Ovary (tissue), 9 donors: Measurements from ENCODE around the gene MVB12A. TPM values are rescaled to one million over a fixed set of nuclear protein-coding genes. Genes with fewer than 3 reads are reported as not detected.

Experiments used
- DNase-seq, 5 donors: peaks; one replicate each; pipeline ENCODE4 v3.0.0-alpha.2; 2019 to 2020
- H3K27ac ChIP-seq, 2 donors: fragments of 200-600 bp; one replicate each; pipeline versions ENCODE4 v1.5.1 to v1.8.0; 2019 to 2022
- H3K27me3 ChIP-seq: fragments of 200-600 bp; one replicate; pipeline ENCODE4 v1.8.0; 2022
- H3K36me3 ChIP-seq: fragments of 200-600 bp; sonication (generic); one replicate; pipeline ENCODE4 v1.5.1; 2019
- H3K4me1 ChIP-seq: one replicate; pipeline ENCODE4 v1.8.1; 2013; ENCODE audit warnings: mild to moderate bottlenecking, moderate library complexity; ENCODE audit not compliant: insufficient read depth
- H3K4me3 ChIP-seq: fragments of 200-600 bp; sonication (generic); one replicate; pipeline ENCODE4 v1.5.1; 2017
- H3K9me3 ChIP-seq, 2 donors: fragments of 200-600 bp in 1 of 2; sonication (generic) in 1 of 2; one replicate each; pipeline versions ENCODE4 v1.5.1 to v1.8.1; 2013 to 2019; ENCODE audit warnings: mild to moderate bottlenecking in 1 of 2, moderate library complexity in 1 of 2
- EP300 ChIP-seq: sonication (generic); formaldehyde crosslinking; IDR thresholded peaks from one replicate; pipeline ENCODE4 v1.6.1; 2017; ENCODE audit warnings: antibody characterized with exemption
- POLR2A ChIP-seq: fragments of 450-650 bp; IDR thresholded peaks from one replicate; pipeline ENCODE4 v1.6.1; 2017; ENCODE audit warnings: antibody characterized with exemption, mild to moderate bottlenecking, moderate library complexity
- WGBS, 3 donors: extraction: QIAGEN DNeasy Blood & Tissue Kit in 1 of 3; methylation state at CpG; one replicate each; pipeline versions ENCODE4 v1.1.5 to v1.1.7; 2013 to 2017; 5-methylcytosine and 5-hydroxymethylcytosine counted together
- intact Hi-C, 4 donors: fragments of 100-400 bp; cut with DNase I; formaldehyde crosslinking; loops; one replicate each; pipeline versions ENCODE4 v1.11.0 to v1.15.1; 2022 to 2023
- polyA plus RNA-seq, 2 donors: library from polyadenylated mRNA; stranded (reverse); fragments of 200-250 nt in 1 of 2; fragments of 350-450 nt in 1 of 2; fragmentation: Illumina TruSeq in 1 of 2; extraction: RNeasy Lipid Tissue Mini Kit (QIAGEN cat#74804) in 1 of 2; gene quantifications; one replicate each; pipeline ENCODE4 v1.2.3, GENCODE V29; 2013 to 2014
- total RNA-seq, 7 donors: library from RNA; depleted of rRNA in 2 of 7; stranded (reverse); fragments of >200 nt in 2 of 7; fragmentation: NEBNext Ultra II Directional in 3 of 7; extraction: Animal tissue kit (Norgen Biotek cat#: 25700) in 3 of 7; gene quantifications; one replicate each; pipeline versions ENCODE4 v1.1.0 to v1.2.4, GENCODE V29; 2016 to 2023
- TF ChIP-seq, protein P1 (sequence below), 3 donors: fragments of 450-650 bp in 2 of 3; fragments of 200-600 bp in 1 of 3; IDR thresholded peaks; one replicate each; pipeline versions ENCODE4 v1.5.1 to v1.8.0; 2016 to 2022; ENCODE audit warnings: antibody characterized with exemption in 3 of 3, mild to moderate bottlenecking in 1 of 3
- donor health status: DM: no; HTN: no; CAD: no; lungs with moderate emphysema.
- donor health status: DM: no; HTN: no; CAD: no.
- donor health status: Bipolar disorder and iron deficiency.
- donor health status: DM: yes; HTN: yes; CAD: no.
- donor health status: DM: no; HTN: no; CAD: no.
- donor health status: DM: yes; HTN: yes; CAD: no.

Gene MVB12A
- total and polyA plus RNA-seq, 9 donors = 7.6 to 90.4 (median 77.8) TPM

DNA sequence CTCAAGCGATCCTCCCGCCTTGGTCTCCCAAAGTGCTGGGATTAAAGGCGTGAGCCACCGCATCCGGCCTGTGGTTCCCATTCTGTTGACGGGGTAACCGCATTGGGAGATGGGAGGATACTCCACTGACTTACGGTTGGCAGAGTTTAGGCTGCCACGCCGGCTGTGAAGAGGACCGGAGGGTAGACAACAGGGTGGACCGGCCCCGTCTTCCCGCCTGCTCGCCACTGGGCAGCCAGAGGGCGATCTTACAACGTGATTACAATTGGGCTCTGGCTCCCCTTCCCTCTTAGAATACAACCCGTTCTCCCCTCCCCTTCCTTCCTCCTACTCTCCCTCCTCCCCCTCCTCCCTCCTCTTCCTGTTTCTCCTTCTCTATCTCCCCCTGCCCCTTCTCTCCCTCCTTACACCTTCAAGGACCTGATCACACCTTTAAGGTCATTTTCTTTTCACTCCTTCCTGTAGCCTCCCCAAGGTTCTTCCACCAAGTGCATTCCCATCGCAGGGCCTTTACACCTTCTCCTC, 24.9 kb upstream of the MVB12A start:
- TF ChIP-seq, protein P1, sequence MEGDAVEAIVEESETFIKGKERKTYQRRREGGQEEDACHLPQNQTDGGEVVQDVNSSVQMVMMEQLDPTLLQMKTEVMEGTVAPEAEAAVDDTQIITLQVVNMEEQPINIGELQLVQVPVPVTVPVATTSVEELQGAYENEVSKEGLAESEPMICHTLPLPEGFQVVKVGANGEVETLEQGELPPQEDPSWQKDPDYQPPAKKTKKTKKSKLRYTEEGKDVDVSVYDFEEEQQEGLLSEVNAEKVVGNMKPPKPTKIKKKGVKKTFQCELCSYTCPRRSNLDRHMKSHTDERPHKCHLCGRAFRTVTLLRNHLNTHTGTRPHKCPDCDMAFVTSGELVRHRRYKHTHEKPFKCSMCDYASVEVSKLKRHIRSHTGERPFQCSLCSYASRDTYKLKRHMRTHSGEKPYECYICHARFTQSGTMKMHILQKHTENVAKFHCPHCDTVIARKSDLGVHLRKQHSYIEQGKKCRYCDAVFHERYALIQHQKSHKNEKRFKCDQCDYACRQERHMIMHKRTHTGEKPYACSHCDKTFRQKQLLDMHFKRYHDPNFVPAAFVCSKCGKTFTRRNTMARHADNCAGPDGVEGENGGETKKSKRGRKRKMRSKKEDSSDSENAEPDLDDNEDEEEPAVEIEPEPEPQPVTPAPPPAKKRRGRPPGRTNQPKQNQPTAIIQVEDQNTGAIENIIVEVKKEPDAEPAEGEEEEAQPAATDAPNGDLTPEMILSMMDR (IDR thresholded peaks at IDR 0.05) = peak; percentile 10 to 66 (median 56)
- TF ChIP-seq EP300 (no peak), POLR2A (no peak)
- DNase-seq = peak; percentile 64 to 77 (median 73)
- no peak overlapping the region for H3K27ac ChIP-seq
- intact Hi-C loops = loop anchor here in 3 of 4 donors (5.0 to 10.0 kb wide), 2 partner anchors 70 to 72 kb away; partner anchors contain the start of gene NXNL1 (in 1 of the 3)
- H3K4me1 ChIP-seq = peaks cover 11% of the 10 kb centered on the region
- H3K9me3 ChIP-seq = no peaks in the 10 kb centered on the region
- no peaks in the 10 kb centered on the region for H3K27me3 ChIP-seq
- WGBS, 3 donors = 25 to 52% (median 45%) methylated on average over 19 of the region's 19 CpGs
- no peaks in the 10 kb centered on the region for H3K36me3 ChIP-seq
- no peak overlapping the region for H3K4me3 ChIP-seq

DNA sequence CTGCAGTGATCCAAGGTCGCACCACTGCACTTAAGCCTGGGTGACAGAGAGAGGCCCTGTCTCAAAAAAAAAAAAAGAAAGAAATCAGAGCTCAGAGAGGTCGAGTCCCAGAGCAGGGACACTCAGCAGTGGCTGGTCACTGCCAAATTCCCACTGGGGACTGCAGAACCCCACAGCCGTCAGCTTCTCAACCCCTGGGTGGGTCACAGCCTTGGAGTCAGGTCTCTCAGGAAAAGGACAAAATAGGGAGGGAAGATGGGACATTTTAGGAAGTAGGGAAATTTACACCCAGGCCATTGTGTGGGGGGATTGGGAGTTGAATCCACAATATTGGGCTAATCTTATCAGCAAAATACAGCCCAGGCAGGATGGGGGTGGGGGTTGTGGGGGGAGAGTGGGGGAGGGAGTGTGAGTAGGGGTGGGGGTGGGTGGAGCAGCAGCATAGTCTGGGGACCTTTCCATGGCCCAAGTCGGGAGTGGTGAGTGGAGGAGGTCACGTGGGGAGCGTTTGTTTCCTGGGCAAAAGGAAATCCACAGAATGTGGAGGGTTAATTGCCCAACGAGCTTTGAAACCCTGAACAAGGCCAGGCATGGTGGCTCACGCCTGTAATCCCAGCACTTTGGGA, 20.8 kb upstream of the MVB12A start:
- Histone ChIP-seq H3K9me3 (no peaks in the 10 kb centered on the region), H3K4me1 (peaks cover 5% of the 10 kb centered on the region), H3K27me3 (no peaks in the 10 kb centered on the region), H3K27ac (no peak overlapping the region), H3K36me3 (no peaks in the 10 kb centered on the region), H3K4me3 (no peak overlapping the region)
- intact Hi-C loops = loop anchor here in 1 of 4 donors (10.0 kb wide), 1 partner anchor 66 kb away; the partner anchor contains the start of gene NXNL1
- TF ChIP-seq POLR2A (no peak), EP300 (no peak)
- TF ChIP-seq, protein P1 (IDR thresholded peaks at IDR 0.05) = no peak
- 55 to 58% (median 55%) methylated on average over 8 of the region's 8 CpGs for WGBS, 3 donors
- DNase-seq = no peak

DNA sequence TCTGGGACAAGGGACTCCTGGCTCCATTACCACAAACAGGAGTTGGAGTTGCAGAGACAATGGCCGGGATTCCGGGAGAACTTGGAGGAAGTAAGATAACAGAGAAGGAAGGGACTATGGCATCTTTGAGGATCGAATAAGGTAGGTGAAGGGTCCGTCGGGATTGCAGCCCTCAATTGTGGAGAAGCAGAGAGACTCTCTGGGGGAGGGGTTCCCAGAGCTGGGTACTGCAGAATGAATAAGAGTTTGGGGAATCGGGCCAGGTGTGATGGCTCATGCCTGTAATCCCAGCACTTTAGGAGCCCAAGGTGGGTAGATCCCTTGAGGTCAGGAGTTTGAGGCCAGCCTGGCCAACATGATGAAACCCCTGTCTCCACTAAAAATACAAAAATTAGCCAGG, 18.2 kb upstream of the MVB12A start:
- Histone ChIP-seq H3K4me1 (peaks cover 11% of the 10 kb centered on the region), H3K27ac (no peak overlapping the region)
- 82 to 87% (median 84%) methylated on average over 6 of the region's 6 CpGs for WGBS, 3 donors

DNA sequence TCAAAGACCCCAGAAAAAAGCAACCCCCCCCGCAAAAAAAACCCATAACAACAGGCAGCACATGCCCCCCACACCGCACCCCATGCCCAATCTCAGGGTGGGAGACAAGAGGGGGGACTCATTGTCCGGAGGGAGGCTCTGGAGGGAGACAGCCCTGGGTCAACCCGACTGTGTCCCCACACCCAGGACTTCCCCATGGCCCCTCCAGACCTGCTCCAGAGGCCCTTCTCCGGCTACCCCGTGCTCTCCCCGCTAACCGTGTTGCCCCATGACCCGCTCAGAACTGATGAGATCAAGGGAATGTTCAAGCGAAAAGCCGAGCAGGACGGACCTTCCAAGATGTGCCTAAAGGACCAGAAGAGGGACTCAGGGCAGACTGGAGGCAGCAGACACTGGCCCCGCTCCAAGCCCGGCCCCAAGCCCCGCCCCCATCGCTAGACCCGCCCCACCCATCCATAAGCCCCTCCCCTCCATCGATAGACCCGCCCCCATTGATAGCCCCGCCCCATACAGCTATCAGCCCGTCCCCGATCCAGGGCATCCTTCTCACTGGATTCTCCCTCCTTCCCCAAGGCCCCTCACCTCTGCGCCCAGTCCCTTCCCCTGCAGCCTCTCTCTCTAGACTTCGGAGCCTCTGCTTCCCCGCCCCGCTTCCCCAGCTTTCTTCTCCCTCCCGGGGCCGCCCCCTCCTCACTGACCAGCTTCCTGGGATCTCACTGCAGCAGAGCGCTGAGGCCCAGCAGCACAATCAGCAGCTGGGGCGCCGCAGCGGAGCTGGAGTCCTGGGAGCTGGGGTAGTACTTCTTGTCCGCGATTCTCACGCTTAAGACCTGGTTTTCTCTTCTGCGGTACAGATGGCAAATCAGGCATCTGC, 16.6 kb upstream of the MVB12A start:
- Histone ChIP-seq H3K36me3 (no peaks in the 10 kb centered on the region), H3K27ac (peak overlapping the region; percentile 87 to 97), H3K27me3 (no peaks in the 10 kb centered on the region), H3K4me1 (peaks cover 13% of the 10 kb centered on the region), H3K9me3 (no peaks in the 10 kb centered on the region), H3K4me3 (peak overlapping the region; percentile 57)
- TF ChIP-seq, protein P1 (IDR thresholded peaks at IDR 0.05) = no peak
- DNase-seq = peak; percentile 71 to 78 (median 73)
- WGBS, 3 donors = 32 to 37% (median 33%) methylated on average over 31 to 36 of the region's 36 CpGs
- intact Hi-C loops = no loop called here

More for the DNA sequence above, 18.2 kb upstream of the MVB12A start:
- intact Hi-C loops = no loop called here
- no peak for TF ChIP-seq EP300
- TF ChIP-seq, protein P1 (IDR thresholded peaks at IDR 0.05) = no peak
- TF ChIP-seq POLR2A = no peak
- H3K9me3 ChIP-seq = no peaks in the 10 kb centered on the region
- no peaks in the 10 kb centered on the region for H3K27me3 ChIP-seq
- no peak for DNase-seq
- H3K4me3 ChIP-seq = no peak overlapping the region
- no peaks in the 10 kb centered on the region for H3K36me3 ChIP-seq
